Activated CD8-positive, alpha-beta memory T cell treated with anti-CD3 and anti-CD28 coated beads, Interleukin-2, amount 10 ng/mL, durations not matched to agents 7 days and 5 days (primary cell): ENCODE data around the gene FBXO8. TPM values are rescaled to one million over a fixed set of nuclear protein-coding genes. Genes with fewer than 3 reads are reported as not detected.

Source experiments
- total RNA-seq, 2 experiments: library from RNA; stranded (reverse); gene quantifications; one replicate each; pipeline ENCODE4 v1.2.3, GENCODE V29; 2021

FBXO8 gene
- total RNA-seq, 2 experiments from 2014 or later = 14.5 to 16.8 TPM

Other genes with a start within 250 kb of the FBXO8 start
- gene CEP44, start 244 bp upstream of the FBXO8 start, total RNA-seq = 10 to 100 TPM; 22.2 to 25.8 TPM
- 10 to 100 TPM; 15.0 to 30.2 TPM for gene HPGD, start 238.8 kb upstream of the FBXO8 start, total RNA-seq